ENCODE data around the gene PRR36.
"Not testable (repeated sequence)": the region's sequence is repeated elsewhere in the genome, so short reads cannot be mapped to it uniquely, and the experiment has no call there.

PRR36 gene

DNA sequence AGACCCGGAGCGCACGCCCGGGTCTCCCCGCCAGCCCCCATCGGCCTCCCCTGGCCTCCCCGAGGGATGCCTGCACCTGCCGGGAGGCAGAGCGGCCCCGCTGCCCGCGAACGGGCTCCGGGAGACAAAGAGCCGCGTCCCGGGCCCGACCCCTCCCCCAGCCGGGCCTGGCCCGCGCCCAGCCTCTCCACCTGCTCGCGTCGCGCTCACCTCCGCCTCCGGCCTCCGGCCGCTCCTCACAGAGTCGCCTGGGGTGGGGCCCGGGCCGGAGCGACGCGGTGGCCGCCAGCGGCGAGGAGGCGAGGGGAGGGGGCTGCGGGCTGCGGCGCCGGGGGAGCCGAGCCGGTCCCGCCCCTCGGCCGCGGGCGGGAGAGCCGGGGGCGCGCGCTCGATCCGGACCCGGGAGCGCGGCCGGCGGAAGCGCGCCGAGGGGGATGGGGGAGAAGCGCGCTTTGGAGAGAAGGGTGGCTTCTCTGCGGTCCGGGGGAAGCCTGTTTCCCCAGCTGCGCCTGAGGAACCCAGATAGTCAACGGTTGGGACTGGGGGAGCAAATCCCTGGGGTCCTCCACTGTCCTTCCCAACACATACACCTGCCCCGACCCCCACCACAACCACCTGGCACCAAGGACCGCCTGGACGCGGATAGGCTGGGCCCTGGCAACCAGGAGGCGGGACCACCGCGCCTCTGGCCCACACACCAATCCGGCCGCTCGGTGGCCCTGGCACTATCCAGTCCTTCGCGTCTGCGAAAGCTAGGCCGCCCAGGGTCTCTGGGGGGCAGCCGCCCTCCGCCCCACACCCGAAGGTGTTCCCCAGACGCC is at the start of gene PRR36:
TSS of gene PRR36 (minus strand) at position 315 of the 821 bp plus-strand sequence. CDS start 701 bp downstream, outside the sequence.
- H3K36me3 ChIP-seq (ENCODE audit: control insufficient read depth, insufficient read depth, low read length): no peaks in the 10 kb centered on the region
- H3K4me3 ChIP-seq (ENCODE audit: low read length): no peak within 1 kb of the TSS
- H3K9ac ChIP-seq (ENCODE audit: low read length): peak within 1 kb of the TSS; percentile 48
- H3K9me3 ChIP-seq (ENCODE audit: control insufficient read depth, low read length): no peaks in the 10 kb centered on the region
- peaks cover 34% of the 10 kb centered on the region for H3K4me1 ChIP-seq (ENCODE audit: control insufficient read depth, insufficient read depth, low read length)
- H3K27me3 ChIP-seq (ENCODE audit: control insufficient read depth, insufficient read depth, low read length): peaks cover 31% of the 10 kb centered on the region

DNA sequence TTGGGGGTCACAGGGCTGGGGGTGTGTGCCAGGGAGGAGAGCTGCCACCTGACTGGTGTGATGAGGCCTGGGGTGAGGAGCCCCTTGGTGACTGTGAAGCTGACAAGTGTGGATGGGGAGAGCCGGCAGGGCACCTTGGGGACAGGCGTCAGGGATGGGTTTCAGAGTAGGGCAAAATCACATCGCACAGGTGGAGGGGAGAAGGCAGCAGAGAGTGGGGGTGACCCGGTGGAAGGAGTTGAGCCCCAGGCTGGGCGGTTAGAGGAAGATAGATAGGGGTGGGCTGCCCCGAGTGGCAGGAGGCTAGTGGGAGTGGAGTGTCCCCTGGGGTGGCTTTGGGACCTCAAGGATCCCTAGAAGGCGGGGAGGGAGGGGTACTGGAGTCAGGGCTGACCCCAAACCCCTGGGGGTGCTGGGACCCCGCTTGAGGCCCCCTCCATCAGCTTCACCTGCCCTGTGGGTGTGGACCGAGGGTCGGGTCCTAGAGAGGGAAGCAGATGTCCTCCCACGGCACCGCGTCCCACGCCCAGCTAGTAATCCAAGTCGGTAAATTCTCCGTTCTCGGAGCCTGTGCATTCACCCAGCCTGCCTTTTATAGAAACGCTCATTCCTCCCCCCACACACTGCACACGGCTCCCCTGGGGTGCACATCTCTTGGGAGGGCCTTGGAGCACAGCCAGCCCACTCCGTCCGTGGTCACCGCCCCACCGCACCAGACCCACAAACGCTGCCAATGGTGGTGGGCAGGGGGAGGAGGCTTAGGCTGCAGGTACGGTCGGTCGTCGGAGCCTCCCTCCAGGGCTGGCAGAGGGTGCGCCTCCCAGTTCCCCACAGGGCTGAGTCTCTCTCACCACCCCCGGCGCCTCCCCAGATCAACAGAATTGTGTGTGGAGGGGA is 49.4 kb upstream of the PRR36 start:
- H3K27me3 ChIP-seq (ENCODE audit: control insufficient read depth, insufficient read depth, low read length): peaks cover 12% of the 10 kb centered on the region
- H3K9me3 ChIP-seq (ENCODE audit: control insufficient read depth, low read length): no peaks in the 10 kb centered on the region
- H3K36me3 ChIP-seq (ENCODE audit: control insufficient read depth, insufficient read depth, low read length): no peaks in the 10 kb centered on the region
- H3K4me3 ChIP-seq (ENCODE audit: low read length): no peak overlapping the region
- peaks cover 28% of the 10 kb centered on the region for H3K4me1 ChIP-seq (ENCODE audit: control insufficient read depth, insufficient read depth, low read length)
- no peak overlapping the region for H3K9ac ChIP-seq (ENCODE audit: low read length)

DNA sequence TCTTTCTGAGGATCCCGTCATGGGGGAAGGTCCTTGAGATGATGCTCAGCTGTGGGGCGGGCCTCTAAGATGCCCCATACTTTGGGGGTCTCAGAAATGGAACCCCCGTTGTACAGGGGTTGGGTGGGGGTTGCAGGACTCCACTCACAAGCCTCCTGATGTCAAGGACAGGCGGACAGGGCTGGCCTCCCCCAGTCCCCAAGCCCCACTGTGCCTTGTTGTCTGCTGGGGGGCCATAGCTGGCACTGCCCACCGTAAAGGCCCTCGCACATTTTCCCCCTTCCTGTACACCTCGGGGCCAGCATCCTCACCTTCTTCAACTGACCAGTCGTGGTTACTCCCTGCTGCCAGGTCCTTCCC is 48.6 kb upstream of the PRR36 start:
- no peak overlapping the region for H3K9ac ChIP-seq (ENCODE audit: low read length)
- H3K4me3 ChIP-seq (ENCODE audit: low read length): no peak overlapping the region
- H3K4me1 ChIP-seq (ENCODE audit: control insufficient read depth, insufficient read depth, low read length): peaks cover 32% of the 10 kb centered on the region

DNA sequence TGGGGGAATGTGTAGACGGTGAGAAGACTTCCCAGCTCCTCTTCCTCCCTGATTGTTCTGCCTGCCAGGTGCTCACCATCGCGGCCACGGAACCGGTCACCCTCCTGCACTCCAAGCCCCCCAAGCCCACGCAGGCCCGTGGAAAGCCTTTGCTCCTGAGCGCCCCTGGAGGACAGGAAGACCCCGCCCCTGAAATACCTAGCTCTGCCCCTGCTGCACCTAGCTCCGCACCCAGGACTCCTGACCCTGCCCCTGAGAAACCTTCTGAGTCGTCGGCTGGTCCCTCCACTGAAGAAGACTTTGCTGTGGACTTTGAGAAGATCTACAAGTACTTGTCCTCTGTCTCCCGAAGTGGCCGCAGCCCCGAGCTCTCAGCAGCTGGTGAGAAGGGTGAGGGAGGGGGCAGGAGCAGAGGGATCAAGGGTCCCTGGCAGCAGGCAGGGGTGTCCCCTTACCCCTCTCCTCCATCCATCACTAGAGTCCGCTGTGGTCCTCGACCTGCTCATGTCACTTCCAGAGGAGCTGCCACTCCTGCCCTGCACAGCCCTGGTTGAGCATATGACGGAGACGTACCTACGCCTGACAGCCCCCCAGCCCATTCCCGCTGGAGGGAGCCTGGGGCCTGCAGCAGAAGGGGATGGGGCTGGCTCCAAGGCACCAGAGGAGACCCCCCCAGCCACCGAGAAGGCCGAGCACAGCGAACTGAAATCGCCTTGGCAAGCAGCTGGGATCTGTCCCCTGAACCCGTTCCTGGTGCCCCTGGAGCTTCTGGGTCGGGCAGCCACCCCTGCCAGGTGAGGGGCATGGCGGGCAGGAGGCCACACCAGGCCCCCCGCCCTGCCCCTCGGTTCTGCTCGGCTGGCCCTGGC is 48.0 kb upstream of the PRR36 start:
- no peaks in the 10 kb centered on the region for H3K36me3 ChIP-seq (ENCODE audit: control insufficient read depth, insufficient read depth, low read length)
- no peak overlapping the region for H3K4me3 ChIP-seq (ENCODE audit: low read length)
- peaks cover 25% of the 10 kb centered on the region for H3K27me3 ChIP-seq (ENCODE audit: control insufficient read depth, insufficient read depth, low read length)
- H3K4me1 ChIP-seq (ENCODE audit: control insufficient read depth, insufficient read depth, low read length): peaks cover 38% of the 10 kb centered on the region
- H3K9me3 ChIP-seq (ENCODE audit: control insufficient read depth, low read length): no peaks in the 10 kb centered on the region
- peak overlapping the region; percentile 59 for H3K9ac ChIP-seq (ENCODE audit: low read length)

More for the DNA sequence above, 48.6 kb upstream of the PRR36 start:
- Histone ChIP-seq H3K27me3 (ENCODE audit: control insufficient read depth, insufficient read depth, low read length) (peaks cover 19% of the 10 kb centered on the region), H3K9me3 (ENCODE audit: control insufficient read depth, low read length) (no peaks in the 10 kb centered on the region), H3K36me3 (ENCODE audit: control insufficient read depth, insufficient read depth, low read length) (no peaks in the 10 kb centered on the region)

DNA sequence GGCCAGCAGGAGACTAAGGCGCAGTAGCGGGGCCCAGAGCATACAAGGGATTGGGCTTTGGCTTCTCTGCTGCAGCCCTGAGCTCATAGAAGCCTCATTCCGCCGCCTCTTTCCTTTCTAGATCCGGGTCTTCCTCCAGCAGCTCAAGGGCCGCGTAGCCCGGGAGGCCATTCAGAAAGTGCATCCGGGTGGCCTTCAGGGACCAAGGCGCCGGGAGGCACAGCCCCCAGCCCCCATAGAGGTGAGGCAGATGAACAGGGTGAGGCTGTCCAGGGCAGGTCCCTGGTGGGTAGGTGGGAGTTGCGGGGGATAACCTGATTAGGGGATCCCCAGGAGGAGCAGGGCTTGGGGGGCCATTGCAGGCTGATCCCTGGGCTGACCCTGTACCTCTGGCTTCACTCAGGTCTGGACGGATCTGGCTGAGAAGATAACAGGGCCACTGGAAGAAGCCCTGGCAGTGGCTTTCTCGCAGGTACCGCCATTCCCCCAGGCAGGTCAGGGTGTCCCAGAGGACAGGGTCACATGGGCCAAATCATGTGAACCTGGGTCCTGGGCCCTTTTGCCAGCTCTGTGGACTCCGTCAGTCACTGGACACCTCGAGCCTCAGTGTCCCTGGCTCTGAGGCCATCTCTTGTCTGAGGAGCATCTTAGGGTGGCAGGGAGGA is 47.2 kb upstream of the PRR36 start:
- Histone ChIP-seq H3K27me3 (ENCODE audit: control insufficient read depth, insufficient read depth, low read length) (peaks cover 33% of the 10 kb centered on the region), H3K4me1 (ENCODE audit: control insufficient read depth, insufficient read depth, low read length) (peaks cover 36% of the 10 kb centered on the region), H3K9me3 (ENCODE audit: control insufficient read depth, low read length) (no peaks in the 10 kb centered on the region), H3K4me3 (ENCODE audit: low read length) (peak overlapping the region; percentile 6), H3K36me3 (ENCODE audit: control insufficient read depth, insufficient read depth, low read length) (no peaks in the 10 kb centered on the region), H3K9ac (ENCODE audit: low read length) (peak overlapping the region; percentile 59)

DNA sequence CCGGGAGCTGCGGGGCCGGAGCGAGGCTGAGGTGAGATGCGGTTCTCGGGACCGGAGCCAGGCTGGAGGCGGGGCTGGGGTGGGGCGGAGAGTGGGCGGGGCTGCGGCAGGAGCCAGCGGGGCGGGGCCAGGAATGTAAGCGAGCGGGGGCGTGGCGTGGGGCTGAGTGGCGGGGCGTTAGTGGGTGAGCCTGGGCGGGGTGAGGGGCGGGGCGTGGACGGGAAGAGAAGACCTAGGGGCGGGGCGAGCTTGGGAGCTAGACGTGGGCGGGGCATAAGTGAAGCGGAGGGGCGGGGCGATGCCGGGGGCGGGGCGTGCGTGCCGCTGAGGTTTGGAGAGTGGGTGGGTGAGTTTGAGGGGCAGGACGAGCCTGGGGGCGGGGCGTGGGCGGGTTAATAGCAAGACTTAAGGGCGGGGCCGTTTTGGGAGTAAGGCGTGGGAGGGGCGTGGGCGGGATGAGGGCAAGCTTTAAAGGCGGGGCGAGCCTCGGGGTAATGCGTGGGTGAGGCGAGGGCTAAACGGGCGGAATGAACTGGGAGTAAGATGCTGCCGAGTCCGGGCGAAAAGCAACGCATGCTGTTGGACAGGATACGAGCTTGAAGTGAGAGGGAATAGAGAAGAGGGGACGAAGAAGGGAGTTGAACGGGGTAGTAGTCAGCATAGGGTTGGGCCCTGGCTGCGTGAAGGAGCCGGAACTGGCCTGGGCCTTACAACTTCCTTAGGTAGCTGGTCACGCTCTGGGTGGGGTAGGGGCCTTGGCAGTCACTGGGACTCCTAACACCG is 46.5 kb upstream of the PRR36 start:
- Histone ChIP-seq H3K4me3 (ENCODE audit: low read length) (peak overlapping the region; percentile 72), H3K9me3 (ENCODE audit: control insufficient read depth, low read length) (no peaks in the 10 kb centered on the region), H3K9ac (ENCODE audit: low read length) (peak overlapping the region; percentile 64), H3K4me1 (ENCODE audit: control insufficient read depth, insufficient read depth, low read length) (peaks cover 32% of the 10 kb centered on the region), H3K36me3 (ENCODE audit: control insufficient read depth, insufficient read depth, low read length) (no peaks in the 10 kb centered on the region), H3K27me3 (ENCODE audit: control insufficient read depth, insufficient read depth, low read length) (peaks cover 40% of the 10 kb centered on the region)

DNA sequence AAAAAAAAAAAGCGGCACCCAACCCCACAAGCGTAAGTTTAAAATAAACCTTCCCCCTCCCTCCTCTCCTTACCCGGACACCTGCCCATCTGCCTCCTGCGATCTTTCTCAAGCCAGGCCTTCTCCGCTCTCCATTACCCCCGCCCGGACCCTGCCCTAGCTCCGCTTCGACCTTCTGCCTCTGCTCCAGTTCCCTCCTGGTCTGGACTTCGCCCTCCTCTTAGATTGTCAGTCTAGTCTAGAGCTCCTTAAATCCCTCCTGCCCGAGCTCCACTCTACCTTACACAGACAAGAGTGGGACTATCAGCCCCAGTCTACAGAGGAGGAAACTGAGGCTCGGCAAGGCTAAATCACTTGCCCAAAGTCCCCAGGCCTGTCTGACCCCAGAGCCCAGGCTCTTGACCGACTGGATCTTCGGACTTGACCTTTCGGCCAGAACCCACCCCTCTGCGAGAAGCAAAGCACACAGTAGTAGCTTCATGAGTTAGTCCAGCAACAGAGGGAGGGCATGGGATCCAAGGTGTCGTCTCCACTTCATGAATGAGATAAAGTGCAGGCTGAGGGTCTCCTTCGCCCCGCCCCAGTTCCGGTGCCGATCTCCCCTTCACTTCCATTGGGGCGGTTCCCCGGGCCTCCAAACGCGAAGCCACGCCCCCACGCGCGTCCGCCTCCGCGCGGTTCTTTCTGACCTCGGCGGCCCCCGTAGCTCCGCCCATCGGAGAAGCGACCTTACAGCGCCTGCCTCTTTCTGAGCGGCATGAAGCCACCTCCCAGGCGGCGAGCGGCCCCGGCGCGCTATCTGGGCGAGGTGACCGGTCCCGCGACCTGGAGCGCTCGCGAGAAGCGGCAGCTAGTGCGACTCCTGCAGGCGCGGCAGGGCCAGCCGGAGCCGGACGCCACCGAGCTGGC is 45.7 kb upstream of the PRR36 start, which contains the start of gene SNAPC2:
TSS of gene SNAPC2 (plus strand) at position 729 of the 909 bp plus-strand sequence. CDS start at position 758, 29 bp downstream.
- no peaks in the 10 kb centered on the region for H3K36me3 ChIP-seq (ENCODE audit: control insufficient read depth, insufficient read depth, low read length)
- H3K9me3 ChIP-seq (ENCODE audit: control insufficient read depth, low read length): no peaks in the 10 kb centered on the region
- H3K9ac ChIP-seq (ENCODE audit: low read length): peak within 1 kb of the TSS; percentile 64
- peak within 1 kb of the TSS; percentile 72 for H3K4me3 ChIP-seq (ENCODE audit: low read length)
- peaks cover 32% of the 10 kb centered on the region for H3K4me1 ChIP-seq (ENCODE audit: control insufficient read depth, insufficient read depth, low read length)
- peaks cover 48% of the 10 kb centered on the region for H3K27me3 ChIP-seq (ENCODE audit: control insufficient read depth, insufficient read depth, low read length)

DNA sequence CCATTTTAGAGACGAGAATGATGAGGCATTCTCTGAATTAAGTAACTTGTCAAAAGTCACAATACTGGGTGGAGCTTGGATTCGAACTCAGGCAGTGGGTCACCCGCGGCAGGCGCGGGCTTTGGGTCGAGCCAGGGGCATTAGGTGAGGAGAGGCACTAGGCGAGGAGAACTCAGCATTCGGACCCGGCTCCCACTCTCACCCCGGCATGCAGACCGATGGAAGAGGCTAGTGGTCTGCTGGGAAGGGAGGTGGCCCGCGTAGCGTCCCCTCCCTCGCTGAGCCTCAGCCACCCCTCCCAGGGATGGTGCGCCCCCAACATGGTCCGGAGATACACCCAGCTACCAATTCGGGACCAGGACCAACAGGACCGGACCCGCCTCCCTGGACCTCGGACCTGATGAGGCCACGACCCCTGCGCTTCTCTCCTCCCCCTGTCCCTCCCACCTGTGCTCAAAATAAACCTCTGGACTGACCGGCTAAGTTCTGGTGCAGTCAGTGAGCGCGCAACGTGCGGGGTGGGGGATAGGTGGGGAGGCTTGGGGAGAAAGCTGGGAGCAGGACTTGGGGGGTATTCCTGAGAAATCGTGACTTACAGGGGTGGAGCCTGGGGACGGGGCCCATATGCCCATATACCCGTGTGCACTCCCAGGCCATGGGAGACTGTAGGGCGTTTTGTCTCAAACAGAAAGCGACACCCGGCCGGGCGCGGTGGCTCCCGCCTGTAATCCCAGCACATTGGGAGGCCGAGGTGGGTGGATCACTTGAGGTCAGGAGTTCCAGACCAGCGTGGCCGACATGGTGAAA is 44.6 kb upstream of the PRR36 start:
- no peak overlapping the region for H3K4me3 ChIP-seq (ENCODE audit: low read length)
- peaks cover 32% of the 10 kb centered on the region for H3K4me1 ChIP-seq (ENCODE audit: control insufficient read depth, insufficient read depth, low read length)
- no peaks in the 10 kb centered on the region for H3K36me3 ChIP-seq (ENCODE audit: control insufficient read depth, insufficient read depth, low read length)
- peaks cover 59% of the 10 kb centered on the region for H3K27me3 ChIP-seq (ENCODE audit: control insufficient read depth, insufficient read depth, low read length)
- no peaks in the 10 kb centered on the region for H3K9me3 ChIP-seq (ENCODE audit: control insufficient read depth, low read length)
- H3K9ac ChIP-seq (ENCODE audit: low read length): no peak overlapping the region

DNA sequence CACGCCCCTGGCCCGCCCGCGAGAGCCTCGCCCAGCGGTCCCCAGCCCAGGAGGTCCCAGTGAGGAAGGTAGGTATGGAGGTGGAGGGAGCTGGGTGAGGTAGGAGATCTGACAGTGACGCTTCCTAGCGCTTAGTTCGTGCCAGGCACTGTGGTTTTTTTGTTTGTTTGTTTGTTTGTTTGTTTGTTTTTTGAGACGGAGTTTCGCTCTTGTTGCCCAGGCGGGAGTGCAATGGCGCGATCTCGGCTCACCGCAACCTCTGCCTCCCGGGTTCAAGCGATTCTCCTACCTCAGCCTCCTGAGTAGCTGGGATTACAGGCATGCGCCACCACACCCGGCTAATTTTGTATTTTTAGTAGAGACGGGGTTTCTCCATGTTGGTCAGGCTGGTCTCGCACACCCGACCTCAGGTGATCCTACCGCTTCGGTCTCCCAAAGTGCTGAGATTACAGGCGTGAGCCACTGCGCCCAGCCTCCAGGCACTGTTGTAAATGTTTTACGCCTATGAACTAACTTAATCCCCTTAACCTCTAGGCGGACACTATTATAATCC is 43.9 kb upstream of the PRR36 start:
- peaks cover 60% of the 10 kb centered on the region for H3K27me3 ChIP-seq (ENCODE audit: control insufficient read depth, insufficient read depth, low read length)
- not testable (repeated sequence) for H3K9ac ChIP-seq (ENCODE audit: low read length); H3K36me3 ChIP-seq (ENCODE audit: control insufficient read depth, insufficient read depth, low read length); H3K4me3 ChIP-seq (ENCODE audit: low read length); H3K9me3 ChIP-seq (ENCODE audit: control insufficient read depth, low read length)
- peaks cover 32% of the 10 kb centered on the region for H3K4me1 ChIP-seq (ENCODE audit: control insufficient read depth, insufficient read depth, low read length)
